Mucosa of descending colon (tissue), 3 donors: ENCODE results near the gene GHITM. TPM values are rescaled to one million over a fixed set of nuclear protein-coding genes. Genes with fewer than 3 reads are reported as not detected.

Experiments used
- ATAC-seq: fragments of 200-7000 bp; cut with Tn5 transposase; one replicate; pipeline ENCODE4 v1.9.1; 2020; ENCODE audit warnings: mild to moderate bottlenecking, moderate library complexity
- DNase-seq, 3 donors: peaks; one replicate each; pipeline ENCODE4 v3.0.0-alpha.2; 2020
- H3K36me3 ChIP-seq: fragments of 200-600 bp; one replicate; pipeline ENCODE4 v1.8.0; 2021; ENCODE audit warnings: low read depth, mild to moderate bottlenecking
- H3K4me1 ChIP-seq: fragments of 200-600 bp; one replicate; pipeline ENCODE4 v1.8.0; 2021; ENCODE audit warnings: low read depth, mild to moderate bottlenecking
- H3K4me3 ChIP-seq: fragments of 200-600 bp; one replicate; pipeline ENCODE4 v1.8.0; 2021; ENCODE audit warnings: mild to moderate bottlenecking
- H3K9me3 ChIP-seq: fragments of 200-600 bp; one replicate; pipeline ENCODE4 v1.8.0; 2021; ENCODE audit warnings: mild to moderate bottlenecking
- intact Hi-C, 2 donors: fragments of 100-400 bp; cut with DNase I in 1 of 2; cut with micrococcal nuclease in 1 of 2; formaldehyde crosslinking; loops; one replicate each; pipeline versions ENCODE4 v1.11.0 to v1.11.1; 2022; cut with DNase I, micrococcal nuclease
- total RNA-seq, 3 donors: library from RNA; stranded (reverse); fragmentation: NEBNext Ultra II Directional in 2 of 3; extraction: Animal tissue kit (Norgen Biotek cat#: 25700) in 2 of 3; gene quantifications; one replicate each; pipeline versions ENCODE4 v1.2.1 to v1.2.4, GENCODE V29; 2021 to 2023
- TF ChIP-seq, protein P1 (sequence below): fragments of 200-600 bp; IDR thresholded peaks from one replicate; pipeline ENCODE4 v1.8.0; 2022; ENCODE audit warnings: antibody characterized with exemption, mild to moderate bottlenecking
- donor health status: DM: no; HTN: no; CAD: no; lungs with moderate emphysema.
- donor health status: DM: no; HTN: no; CAD: no.
- donor health status: DM: no; HTN: yes; CAD: no.

GHITM gene
- total RNA-seq, 3 donors from 2014 or later: 216 to 279 (median 271) TPM

DNA sequence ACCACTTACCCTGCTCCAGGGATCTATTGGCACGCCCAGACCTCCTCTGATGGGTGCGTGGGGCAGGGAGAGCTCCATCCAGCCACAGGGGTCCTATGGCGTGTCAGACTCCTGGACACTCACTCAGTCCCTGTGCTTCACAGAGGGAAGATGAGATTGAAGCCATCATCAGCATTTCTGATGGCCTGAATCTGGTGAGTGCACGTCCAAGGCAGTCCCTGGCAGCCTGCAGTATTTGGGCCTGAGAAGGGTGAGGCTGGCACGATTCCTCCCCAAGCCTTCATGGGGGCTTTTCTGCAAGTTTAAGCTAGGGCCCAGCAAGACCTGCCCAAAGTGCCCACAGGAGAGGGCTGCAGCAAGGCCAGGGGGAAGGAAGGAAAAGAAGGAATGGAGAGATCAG lies 58.3 kb downstream of the GHITM start:
- no peak overlapping the region for H3K4me3 ChIP-seq
- ATAC-seq: no peak
- no peaks in the 10 kb centered on the region for H3K9me3 ChIP-seq
- TF ChIP-seq, protein P1, sequence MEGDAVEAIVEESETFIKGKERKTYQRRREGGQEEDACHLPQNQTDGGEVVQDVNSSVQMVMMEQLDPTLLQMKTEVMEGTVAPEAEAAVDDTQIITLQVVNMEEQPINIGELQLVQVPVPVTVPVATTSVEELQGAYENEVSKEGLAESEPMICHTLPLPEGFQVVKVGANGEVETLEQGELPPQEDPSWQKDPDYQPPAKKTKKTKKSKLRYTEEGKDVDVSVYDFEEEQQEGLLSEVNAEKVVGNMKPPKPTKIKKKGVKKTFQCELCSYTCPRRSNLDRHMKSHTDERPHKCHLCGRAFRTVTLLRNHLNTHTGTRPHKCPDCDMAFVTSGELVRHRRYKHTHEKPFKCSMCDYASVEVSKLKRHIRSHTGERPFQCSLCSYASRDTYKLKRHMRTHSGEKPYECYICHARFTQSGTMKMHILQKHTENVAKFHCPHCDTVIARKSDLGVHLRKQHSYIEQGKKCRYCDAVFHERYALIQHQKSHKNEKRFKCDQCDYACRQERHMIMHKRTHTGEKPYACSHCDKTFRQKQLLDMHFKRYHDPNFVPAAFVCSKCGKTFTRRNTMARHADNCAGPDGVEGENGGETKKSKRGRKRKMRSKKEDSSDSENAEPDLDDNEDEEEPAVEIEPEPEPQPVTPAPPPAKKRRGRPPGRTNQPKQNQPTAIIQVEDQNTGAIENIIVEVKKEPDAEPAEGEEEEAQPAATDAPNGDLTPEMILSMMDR: no peak
- intact Hi-C loops: no loop called here
- peaks cover 52% of the 10 kb centered on the region for H3K4me1 ChIP-seq
- DNase-seq: no peak
- no peaks in the 10 kb centered on the region for H3K36me3 ChIP-seq

DNA sequence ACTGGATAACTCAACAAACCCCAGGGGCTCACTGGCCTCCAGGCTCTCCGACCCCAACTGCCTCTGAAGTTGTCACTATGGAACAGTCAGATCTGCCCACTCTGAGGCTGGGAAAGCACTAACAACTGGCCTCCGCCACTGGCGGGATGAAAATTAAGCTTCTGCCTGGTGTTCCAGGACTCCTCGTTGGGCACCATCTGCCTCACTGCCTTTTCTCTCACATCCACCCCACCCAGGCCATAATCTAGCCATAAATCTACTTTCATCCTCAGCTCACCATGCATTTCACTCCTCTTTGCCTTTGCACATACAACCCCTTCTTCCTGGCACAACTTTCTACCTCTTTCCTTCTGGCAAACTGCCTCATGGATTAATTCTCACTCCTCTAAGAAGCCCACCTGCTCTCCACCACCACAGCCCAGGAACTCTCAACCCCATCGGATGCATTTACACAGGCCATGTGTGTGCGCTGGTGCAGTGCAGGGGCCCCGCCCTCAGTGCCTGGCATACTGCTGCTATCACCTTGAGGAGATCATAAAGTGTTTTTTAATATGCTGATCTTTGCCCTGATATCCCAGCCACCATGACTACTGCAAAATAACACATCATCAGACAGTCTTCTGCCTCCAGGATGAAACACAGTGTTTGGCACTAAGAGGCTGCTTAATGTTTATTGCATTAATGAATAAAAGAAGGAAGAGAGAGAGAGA lies 59.1 kb downstream of the GHITM start:
- no peaks in the 10 kb centered on the region for H3K9me3 ChIP-seq
- TF ChIP-seq, protein P1: no peak
- no peak overlapping the region for H3K4me3 ChIP-seq
- peak; percentile 84 to 87 (median 86) for DNase-seq
- no peaks in the 10 kb centered on the region for H3K36me3 ChIP-seq
- ATAC-seq: peak; percentile 74
- peaks cover 52% of the 10 kb centered on the region for H3K4me1 ChIP-seq
- intact Hi-C loops: no loop called here

DNA sequence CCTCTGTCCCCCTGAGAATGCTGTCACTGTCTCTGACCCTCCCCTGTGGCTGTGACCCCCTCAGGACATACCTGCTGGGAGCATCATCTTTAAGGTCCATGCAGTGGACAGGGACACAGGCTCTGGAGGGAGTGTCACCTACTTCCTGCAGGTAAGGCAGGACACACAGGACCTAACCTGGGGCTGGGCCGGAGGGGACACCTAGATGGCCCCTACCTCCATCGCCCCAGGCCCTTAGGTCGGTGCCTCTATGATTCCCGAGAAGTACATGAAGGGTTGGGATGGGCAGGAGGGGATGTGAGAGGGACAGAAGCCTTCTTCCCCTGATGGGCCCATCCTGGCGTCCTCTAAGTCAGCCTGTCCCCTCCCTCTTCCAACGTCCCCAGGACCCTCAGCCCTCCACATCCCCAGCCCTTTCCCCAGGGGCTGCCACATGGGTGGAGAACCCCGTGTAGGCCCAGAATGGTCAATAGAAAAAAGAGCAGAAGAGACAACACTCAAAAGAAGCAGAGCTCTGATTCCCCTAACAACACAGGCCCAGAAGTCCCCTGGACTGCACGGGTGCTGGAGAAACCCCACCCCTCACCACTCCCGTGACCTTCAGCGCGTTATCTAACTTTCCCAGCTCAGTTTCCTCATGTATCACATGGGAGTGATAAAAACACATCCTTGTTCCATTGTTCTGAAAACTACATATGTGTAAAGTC lies 61.4 kb downstream of the GHITM start:
- H3K36me3 ChIP-seq: no peaks in the 10 kb centered on the region
- DNase-seq (peak; percentile 72 to 85 (median 77)), ATAC-seq (peak; percentile 66)
- TF ChIP-seq, protein P1: no peak
- H3K9me3 ChIP-seq: no peaks in the 10 kb centered on the region
- H3K4me1 ChIP-seq: peaks cover 50% of the 10 kb centered on the region
- no peak overlapping the region for H3K4me3 ChIP-seq
- intact Hi-C loops: loop anchor here (10.0 kb wide), 2 partner anchors 46 to 56 kb away; no protein-coding TSS in a partner anchor

DNA sequence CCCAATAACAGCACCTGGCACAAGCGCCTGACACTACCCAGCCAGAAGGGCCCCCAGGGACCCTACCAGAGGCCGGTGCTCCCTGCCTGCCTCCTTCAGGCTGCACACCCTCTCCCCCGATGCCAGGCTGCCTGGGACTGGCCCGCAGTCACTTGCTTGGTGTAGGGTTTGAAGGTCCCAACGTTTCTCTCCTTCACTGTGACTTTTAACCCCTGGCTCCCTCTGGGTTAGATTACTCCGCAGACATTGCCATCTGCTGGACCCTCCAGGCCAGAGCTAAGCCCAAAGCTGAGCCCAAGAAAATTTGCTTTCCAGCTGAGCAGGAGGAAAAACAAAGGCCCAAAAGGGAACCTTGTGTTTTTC lies 61.9 kb downstream of the GHITM start:
- DNase-seq (no peak), ATAC-seq (peak; percentile 14)
- Histone ChIP-seq H3K4me1 (peaks cover 44% of the 10 kb centered on the region), H3K36me3 (no peaks in the 10 kb centered on the region), H3K4me3 (no peak overlapping the region), H3K9me3 (no peaks in the 10 kb centered on the region)
- TF ChIP-seq, protein P1: no peak
- intact Hi-C loops: loop anchor here (10.0 kb wide), 2 partner anchors 46 to 56 kb away; no protein-coding TSS in a partner anchor

DNA sequence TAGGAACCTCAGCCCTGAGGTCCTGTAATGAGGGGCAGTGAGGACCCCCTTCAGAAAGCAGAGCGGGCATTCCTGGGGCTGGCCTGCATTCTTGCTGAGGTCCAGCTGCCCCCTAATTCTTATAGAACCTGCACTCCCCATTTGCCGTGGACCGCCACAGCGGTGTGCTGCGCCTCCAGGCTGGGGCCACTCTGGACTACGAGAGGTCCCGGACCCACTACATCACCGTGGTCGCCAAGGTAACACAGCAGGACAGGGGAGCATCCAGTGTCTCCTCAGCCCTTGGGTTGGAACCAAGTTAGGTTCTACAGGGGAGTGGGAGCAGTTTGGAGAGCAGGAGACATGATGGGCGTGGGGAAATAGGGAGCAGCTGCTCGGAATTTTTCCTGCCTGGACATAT lies 62.4 kb downstream of the GHITM start:
- DNase-seq (no peak), ATAC-seq (no peak)
- Histone ChIP-seq H3K36me3 (no peaks in the 10 kb centered on the region), H3K4me3 (no peak overlapping the region), H3K4me1 (peaks cover 40% of the 10 kb centered on the region), H3K9me3 (no peaks in the 10 kb centered on the region)
- intact Hi-C loops: loop anchor here (10.0 kb wide), 2 partner anchors 47 to 57 kb away; no protein-coding TSS in a partner anchor
- TF ChIP-seq, protein P1: no peak
